Suppressor macrophage treated with lipopolysaccharide for 4 hours (primary cell): ENCODE results near the gene CRAMP1.
A peak's percentile ranks its signal among the peaks of the same experiment; 100 is the strongest.

Experiments used
- DNase-seq: peaks from one replicate; pipeline ENCODE4 v3.0.0-alpha.2; 2020

The CRAMP1 gene

DNA sequence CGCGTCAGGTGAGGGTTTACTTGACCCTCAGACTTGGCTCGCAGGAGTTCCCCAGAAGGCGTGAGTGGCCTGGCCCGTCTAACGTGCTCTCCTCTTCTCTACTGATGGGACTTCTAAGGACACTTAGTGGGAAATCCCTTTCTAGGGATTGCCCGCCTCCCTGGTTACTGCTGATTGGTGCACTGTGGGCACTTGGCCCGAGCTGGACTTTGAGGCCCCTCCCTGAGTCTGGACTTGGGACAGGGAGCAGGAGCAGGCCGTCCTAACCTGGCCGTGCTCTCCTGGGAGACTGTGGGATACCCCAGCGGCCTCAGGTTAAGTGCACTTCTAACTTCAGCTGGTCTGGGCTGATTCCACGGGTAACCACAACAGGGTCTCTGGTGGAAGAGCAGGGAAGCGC lies 15.0 kb upstream of the CRAMP1 start:
- no peak for DNase-seq

DNA sequence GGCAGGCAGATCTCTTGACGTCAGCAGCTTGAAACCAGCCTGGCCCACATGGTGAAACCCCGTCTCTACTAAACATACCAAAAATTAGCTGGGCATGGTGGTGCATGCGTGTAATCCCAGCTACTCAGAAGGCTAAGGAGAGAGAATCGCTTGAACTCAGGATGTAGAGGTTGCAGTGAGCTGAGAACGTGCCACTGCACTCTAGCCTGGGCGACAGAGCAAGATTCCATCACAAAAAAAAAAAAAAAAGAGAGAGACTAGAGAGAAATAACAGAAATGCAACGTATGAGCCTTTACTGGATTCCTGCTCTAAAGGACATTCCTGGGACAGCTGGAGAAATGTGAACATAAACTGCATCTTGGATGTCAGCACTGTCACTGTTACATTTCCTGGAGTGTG lies 11.1 kb upstream of the CRAMP1 start:
- DNase-seq, result no peak

DNA sequence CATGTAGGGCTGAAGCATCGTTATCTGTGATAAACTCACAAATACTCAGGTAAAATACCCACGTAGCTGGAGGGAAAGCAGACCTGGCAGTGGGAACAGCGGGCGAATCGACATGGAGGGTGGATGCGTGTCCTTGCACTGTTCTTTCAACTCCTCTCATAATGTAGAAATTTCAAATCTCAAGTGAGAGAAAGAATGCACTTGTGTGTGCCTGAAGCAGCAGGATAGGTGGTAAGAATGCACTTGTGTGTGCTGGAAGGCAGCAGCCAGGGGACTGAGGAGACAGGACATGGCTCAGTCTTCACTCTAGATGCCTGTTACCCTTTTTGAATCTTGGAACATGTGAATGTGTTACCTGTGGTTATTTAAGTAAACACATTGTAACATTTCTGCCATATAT lies 10.7 kb upstream of the CRAMP1 start:
- no peak for DNase-seq

DNA sequence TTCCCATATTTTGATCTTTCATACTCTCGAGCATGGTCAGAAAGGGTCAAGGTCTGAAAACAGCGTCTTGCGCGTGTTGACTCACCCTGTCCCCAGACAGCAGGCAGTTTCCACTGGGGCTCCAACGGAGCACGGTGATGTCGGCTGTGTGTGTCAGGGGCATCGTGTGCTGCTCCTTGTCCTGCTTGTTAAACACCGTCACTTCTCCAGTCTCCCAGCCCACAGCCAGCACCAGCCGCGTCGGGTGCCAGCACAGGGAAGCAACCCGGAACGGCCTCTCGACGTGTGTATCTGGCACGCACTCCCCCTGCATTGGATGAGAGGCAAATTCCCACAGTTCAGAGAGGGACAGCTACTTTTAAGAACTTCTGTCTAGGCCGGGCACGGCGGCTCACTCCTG lies 9.9 kb upstream of the CRAMP1 start:
- no peak for DNase-seq

DNA sequence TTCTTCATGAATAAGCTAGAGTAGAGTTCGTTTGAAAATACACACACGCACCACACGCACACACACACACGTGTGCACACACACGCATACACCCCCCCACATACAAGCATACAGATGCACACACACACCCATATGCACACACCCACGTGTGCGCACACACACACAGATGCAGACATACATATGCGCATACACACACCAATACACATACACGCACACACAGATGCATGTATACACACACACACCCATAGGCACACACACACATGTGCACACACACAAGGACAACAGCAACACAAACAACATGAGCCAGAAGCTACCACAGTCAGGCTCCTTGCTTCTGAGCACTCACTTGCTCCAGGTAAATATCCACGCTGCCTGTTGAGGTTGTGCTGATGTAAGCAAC lies 5.4 kb upstream of the CRAMP1 start:
- no peak for DNase-seq

DNA sequence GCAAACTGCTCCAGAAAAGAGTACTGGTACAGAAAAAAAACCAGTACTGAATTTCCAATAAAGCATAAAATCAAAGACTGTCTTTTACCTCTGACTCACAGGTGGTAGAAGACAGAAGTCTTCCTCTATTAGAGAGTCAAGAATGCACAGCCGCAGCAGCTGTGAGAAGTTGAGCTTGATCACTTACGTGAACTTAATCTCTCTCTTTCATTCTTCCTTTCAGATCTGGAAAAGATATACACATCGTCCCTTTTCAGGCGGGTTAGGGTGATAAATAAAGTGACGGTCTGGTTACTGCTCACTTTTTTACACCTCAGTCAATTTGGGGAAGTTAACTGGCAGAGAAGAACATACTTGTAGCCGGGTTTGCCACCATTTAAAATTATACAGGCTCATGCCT lies 4.2 kb upstream of the CRAMP1 start:
- DNase-seq, result no peak

DNA sequence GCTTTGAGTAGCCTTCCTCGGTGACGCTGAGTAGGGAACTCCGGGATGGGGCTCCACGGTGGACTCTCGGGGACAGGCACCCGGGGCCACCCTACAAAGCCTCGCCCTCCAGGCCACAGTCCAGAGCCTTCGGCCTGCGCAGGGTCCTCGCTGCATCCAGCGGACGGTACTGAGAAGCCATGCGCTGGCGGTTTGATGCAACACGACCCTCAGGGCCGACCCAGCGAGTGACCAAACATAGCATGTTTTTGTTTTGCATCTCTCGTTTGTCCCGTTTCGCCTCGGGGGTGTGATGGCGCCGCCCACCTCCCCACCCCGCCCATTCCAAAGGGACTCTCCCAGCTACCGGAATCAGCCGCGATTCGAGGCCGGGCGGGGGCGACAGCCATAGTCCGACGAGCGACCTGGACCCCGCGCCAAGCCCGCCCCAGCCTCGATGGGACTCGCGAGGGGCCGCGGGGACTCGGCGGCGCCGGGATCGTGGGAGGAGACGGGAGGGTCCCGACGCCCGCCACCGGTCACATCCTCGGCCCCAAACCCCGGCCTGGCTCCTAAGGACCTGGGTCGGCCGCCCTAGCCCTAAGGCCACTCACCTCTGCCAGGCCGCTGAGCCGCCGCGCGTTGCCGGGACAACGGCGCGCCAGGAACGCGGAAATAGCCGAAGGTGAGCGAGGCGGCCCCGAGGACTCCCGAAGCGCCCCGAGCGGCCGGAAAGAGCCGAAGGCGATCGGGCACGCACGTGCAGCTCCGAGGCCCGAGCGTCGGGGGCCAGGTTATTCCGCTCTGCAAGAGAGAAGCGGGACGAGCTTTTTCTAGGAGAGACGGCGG lies 1.9 kb upstream of the CRAMP1 start:
- peak; percentile 94 for DNase-seq

DNA sequence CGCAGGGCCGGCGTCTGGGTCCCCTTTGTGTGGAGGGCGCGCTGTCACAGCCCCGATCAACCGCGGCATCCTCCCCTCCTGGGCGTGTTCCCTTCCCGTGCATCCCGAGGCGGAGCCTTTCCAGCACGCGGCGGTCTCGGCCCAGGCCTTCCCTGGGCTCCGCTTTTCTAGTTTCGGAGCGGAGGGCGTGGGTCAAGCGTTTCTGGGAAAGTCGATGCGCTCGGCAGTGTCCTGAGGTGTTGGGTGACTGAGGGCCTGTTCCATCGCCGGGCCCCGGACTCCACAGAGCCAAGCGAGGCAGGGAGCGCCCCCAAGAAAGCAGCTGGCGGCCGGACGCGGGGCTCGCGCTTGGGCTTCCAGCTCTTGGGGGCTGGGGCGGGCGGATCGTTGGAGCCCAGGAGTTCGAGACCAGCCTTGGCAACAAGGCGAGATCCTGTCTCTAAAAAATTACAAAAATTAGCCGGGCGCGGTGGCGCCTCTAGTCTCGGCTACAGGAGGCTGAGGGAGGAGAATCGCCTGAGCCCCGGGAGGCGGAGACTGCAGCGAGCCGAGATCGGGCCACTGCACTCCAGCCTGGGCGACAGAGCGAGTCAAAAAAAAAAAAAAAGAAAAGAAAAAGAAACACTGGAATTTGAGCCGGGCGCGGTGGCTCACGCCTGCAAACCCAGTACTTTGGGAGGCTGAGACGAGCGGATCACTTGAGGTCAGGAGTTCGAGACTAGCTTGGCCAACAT lies 1.1 kb upstream of the CRAMP1 start:
- no peak for DNase-seq

DNA sequence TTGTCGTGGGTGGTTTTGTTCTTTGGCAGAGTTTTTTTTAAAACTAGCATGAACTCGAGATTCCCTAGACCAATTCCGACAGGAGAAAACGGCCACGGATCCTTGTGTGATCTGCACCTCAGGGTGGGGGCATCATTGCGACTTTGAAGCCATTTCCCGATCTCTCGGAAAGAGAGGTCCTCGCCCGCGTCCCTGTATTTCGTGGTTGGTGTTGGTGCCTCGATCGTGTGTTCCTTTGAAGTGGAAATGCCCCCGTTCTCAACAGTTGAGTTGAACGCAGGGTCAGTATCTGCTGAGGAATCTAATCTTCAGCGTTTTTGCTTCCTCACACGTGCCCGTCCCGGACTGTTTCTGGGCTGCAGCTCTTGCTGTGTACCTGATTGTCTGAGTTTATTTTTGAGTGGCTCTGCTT lies 1.1 kb downstream of the CRAMP1 start:
- DNase-seq, result peak; percentile 6

DNA sequence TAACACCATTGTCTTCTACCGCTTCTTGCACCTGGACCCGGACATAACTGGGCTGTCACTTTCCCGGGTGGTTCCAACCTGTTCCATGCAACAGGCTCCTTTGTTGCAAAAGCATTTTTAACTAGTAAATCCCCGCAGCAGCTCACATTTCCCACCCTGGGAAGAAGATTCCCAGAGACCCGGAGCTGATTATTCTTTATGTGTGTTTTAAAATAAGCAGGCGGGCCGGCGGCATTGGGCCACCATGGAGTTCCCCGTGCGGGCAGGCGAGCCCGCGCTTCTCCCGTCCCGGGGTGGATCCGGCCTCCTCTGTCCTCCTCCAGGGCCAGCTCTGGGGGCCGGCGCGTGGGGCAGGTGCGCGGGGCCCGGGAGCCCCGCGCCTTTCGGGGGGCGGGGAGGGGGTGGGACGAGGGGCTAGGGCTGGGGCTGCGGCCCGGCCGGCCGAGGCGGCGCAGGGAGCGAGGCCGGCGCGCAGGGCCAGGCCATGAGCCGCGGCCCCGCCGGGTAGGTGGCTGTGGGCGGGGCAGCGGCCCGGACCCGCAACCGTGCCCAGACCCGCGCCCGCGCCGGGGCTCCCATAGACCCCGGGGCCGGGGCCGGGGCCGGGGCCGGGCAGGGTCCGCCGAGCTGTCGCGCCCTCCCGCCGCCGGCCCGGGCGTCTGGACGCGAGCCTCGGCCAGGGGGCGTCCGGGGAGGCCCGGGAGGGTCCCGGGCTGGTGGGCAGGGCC lies 1.7 kb downstream of the CRAMP1 start:
- DNase-seq, result peak; percentile 63

DNA sequence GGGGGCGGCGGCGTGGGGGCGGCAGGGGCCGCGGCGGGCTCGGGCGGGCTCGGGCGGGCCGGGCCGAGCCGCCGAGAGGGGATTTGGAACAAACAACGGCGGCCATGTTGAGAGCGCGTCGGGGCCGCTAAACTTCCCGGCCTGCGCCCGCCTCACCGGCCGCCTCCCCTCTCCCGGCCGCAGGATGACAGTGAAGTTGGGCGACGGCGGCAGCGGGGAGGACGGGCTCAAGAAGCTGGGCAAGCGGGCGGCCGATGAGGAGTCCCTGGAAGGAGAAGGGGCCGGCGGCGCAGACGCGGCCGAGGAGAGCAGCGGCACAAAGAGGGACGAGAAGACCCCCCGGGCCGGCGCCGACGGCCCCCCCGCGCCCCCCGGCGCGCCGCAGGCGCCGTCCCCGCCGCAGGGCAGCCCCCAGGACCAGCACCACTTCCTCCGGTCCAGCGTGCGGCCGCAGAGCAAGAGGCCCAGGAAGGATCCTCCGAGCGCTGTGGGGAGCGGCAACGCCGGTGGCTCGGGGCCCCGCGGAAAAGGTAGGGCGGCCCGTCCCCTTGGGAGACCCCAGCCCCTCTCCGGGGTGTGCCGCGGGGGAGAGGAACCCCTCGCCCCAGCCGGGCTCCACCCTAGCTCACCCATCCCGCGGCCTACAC lies 2.4 kb downstream of the CRAMP1 start:
- peak; percentile 57 for DNase-seq

DNA sequence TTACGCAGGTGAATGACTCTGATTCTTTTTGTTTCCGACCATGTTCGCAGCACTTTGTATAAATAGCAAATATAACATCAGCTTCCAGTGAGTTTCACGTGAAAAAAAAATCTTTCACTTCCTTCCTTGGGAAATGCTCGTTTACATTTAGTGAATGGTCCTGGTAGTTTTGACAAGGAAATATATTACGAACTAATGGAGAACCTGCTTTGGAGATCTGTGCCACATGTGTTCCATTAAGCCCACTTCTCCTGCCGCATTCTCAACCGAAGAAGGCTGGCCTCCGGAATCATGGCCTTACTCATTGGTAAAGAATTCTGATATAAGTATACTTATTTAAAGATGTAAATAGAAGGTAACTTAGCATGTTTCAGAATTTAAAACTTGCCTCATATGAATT lies 3.6 kb downstream of the CRAMP1 start:
- peak; percentile 2 for DNase-seq

DNA sequence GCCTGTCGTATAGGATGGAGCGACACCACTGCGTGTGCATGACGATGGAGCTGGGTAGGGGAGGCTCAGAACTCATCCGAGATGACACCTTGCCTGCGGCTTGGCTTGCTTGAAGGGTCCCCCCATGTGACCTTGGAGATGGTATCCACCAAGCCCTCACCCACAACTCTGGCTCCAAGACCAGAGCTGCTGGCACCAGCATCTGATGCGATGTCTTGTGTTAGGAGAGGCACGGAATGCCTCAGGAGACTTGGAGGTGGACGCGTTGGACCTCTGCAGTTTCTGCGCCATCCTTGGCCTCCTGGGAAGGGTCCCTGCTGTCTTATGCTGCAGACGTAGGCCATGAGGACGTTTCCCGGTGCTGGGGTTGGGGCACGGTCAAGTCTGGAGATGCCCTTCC lies 7.8 kb downstream of the CRAMP1 start:
- DNase-seq, result no peak

DNA sequence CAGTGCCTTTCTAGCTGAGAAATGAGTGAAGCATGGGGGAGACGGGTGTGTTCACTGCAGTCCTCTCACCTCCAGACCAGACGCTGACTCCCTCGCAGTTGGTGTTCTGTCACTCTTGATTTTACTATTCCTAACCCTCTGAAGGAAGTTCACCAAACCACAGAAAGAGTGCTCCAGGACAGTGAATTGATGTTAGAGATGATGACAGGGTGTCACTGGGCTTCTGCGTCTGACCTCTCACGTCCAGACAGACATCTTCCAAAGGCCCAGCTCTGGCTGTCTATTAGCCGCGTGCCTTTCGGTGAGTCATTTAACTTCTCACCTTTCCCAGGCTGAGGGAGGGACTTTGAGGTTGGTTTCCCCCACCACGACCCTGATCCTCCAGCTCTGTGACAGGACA lies 8.2 kb downstream of the CRAMP1 start:
- no peak for DNase-seq

DNA sequence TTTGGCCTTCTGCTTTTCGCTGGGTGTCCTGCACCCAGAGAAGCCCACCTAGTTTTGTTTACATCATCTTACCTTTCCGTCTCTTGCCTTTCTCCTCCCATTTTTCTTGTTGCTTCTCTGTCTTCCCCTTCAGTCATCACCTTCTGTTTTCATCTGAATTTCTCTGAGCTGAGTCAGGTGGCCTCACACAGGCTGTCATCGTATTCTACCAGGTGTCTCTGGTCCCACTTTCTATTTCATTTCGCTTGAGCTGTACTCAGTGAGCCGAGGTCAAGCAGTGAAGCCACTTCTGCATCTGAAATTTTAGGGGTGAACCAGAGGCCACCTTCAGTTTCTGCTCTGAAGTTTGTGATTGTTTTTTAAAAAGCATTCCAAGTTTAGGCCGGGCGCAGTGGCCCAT lies 9.7 kb downstream of the CRAMP1 start:
- no peak for DNase-seq

DNA sequence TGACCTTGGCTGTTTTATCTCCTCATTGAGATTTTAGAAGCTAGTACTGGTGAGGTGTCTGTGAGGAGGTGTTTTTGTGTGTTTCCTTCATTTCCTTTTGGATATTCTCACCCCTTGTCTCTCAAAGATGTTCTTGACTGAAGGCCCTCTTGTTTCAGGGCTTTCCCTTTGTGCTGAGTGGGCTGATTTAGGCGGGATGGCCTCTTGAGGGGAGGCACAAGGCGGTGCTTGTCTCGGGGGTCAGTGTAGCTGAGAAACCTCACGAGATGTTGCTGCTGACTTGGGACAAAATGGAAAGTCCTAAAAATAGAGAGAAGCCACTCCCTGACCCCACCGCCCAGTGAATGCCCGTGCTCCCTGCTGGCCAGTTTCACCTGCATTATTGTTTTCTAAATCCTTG lies 14.2 kb downstream of the CRAMP1 start:
- DNase-seq, result no peak

DNA sequence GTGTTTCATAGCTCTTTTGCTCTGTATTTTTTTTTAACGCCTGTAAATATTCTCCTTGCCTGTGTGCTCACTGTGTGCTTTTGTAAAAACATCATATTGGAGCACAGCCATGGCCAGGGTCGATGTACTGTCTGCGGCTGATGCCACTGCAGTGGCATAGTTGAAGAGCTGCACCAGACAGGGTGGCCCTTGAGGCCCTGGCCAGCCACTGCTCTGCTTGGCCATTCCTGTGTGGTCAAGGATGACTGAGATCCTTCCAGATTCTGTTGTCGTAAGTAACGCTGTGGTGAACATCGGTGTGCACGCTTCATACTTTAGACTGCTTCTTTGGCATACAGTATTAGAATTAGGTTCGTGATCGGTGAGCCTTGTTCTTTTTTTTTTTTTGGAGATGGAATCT lies 14.6 kb downstream of the CRAMP1 start:
- no peak for DNase-seq

DNA sequence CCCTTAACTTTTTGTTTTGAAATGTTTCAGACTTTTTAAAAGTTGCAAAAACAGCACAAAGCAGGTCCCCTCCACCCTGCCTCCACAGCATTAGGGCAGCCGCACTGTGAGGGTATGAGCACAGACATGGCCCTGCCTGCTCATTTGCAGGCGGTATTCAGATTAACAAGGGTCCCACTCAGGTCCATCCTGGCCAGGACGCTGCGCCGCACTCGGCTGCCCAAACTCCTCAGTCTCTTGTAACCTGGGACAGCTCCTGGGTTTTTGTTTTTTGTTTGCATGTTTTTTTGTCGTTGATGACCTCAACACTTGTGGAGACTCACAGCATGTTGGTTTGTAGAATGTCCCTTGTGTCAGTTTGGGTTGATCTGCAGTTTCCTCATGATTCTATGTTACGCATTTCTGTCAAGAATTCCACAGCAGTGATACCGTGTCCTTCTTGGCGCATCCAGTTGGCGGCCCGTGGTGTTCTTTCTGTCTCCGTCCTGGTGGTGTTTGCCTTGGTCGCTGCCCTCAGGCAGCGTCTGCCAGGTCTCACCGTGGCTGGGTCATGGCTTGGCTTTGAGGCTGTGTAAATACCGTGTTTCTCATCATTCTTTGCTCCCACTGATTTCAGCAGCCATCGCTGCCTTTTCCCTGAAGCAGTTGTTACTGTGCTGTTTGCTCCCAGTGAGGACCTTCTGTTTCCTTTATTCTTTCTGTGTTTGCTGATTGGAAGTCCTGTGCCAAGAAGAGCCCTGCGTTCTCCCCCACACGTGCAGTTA lies 18.5 kb downstream of the CRAMP1 start:
- DNase-seq, result no peak

DNA sequence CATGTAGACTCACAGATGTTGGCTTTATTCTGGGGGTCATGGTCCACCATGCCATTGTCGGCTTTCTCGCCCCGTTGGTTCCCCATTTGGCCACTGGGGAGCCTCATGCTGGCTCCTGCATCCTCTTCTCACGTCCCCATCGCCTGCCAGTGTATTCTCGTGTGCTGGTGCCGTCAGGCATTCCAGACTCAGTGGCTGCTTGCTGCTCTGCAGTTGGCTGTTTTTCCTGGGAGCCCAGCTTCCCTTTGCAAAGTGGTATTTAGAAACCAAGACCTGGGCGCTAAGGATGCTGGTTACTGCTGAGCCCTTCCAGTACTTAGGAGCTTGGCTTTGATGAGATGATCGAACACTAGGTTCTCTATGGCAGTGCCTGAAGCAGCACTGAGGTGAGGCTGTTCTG lies 19.1 kb downstream of the CRAMP1 start:
- no peak for DNase-seq

DNA sequence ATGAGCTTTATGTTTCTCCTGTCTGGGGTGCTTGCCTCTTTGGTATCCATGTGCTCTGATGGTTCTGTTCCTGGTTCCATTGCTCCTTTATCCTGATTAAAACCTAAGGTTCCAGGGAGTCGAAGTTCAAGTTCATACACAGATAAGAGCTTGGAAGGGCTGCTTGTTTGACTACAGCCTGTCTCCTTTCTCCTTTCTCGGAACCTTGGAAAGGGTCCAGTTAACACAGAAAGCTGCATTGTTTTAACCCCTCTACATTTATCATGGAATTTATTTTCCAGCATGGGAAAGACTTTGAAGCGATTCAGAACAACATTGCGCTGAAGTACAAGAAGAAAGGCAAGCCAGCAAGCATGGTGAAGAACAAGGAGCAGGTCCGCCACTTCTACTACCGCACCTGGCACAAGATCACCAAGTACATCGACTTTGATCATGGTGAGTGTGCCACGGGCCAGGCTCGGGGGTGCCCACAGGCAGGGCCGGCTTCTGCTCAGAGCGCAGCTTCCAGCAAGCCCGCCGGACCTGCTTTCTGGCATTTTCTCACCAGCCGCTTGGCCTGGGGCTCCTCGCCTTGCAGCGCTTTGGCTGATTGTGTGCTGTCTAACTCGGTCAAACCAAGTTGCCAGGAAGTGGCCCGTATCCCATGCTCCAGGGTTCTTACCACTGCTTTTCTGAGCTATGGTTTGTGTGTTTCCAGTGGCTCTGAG lies 19.9 kb downstream of the CRAMP1 start:
- DNase-seq, result no peak

DNA sequence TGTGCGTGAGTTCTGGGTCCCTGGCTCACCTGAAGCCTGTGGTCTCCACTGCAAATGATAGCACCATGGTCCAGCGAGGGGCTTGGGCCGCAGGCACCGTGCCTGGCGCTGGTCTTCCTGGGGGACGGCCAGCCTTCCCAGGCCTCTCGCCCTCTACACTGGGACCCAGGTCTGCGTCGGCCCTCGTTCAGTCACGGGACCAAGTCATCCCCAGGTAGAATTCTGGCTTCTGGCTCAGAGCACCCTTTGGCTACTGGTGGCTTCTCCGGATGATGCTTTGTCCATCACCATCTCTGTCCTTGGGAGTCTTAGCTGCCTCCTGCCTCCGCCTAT lies 20.4 kb downstream of the CRAMP1 start:
- DNase-seq, result no peak

DNA sequence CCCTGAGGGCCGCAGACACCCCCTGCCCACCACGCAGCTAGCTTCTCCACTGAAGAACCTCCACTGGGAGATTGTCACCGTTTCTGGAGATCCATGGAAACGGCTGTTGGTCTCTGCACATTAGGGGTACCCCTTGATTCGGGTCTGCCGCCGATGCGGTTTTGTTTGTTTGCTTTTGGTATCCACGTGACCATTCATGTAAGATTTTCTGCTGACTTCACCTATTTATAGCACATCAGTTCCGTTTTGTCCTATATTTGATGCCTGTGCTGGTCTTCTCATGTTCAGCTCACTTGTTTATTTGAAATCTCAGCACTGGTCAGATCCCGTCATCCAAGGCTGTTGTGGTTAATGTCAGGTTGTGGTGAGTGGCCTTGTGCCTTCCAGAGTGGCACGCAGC lies 21.1 kb downstream of the CRAMP1 start:
- no peak for DNase-seq
